ENCODE measurements around the gene RAD51B. TPM values are rescaled to one million over a fixed set of nuclear protein-coding genes. Genes with fewer than 3 reads are reported as not detected.

RAD51B gene
- total and polyA plus RNA-seq, 2 donors = 6.2 to 92.9 TPM

GRCh38 chr14:68376067-68376779 is 556.6 kb downstream of the RAD51B start:
- WGBS = 79% methylated on average over 2 of the region's 2 CpGs
- no peak for DNase-seq (ENCODE audit: extremely low spot score)
- Histone ChIP-seq H3K4me3 (ENCODE audit: low read depth, low read length) (no peak overlapping the region), H3K4me1 (ENCODE audit: insufficient read depth) (peaks cover 2% of the 10 kb centered on the region), H3K27ac (ENCODE audit: low read depth) (peak overlapping the region; percentile 14), H3K36me3 (ENCODE audit: insufficient read depth) (no peaks in the 10 kb centered on the region)

GRCh38 chr14:68377006-68377405 is 557.4 kb downstream of the RAD51B start:
- H3K36me3 ChIP-seq (ENCODE audit: insufficient read depth) = no peaks in the 10 kb centered on the region
- DNase-seq (ENCODE audit: extremely low spot score) = no peak
- H3K4me3 ChIP-seq (ENCODE audit: low read depth, low read length) = no peak overlapping the region
- H3K27ac ChIP-seq (ENCODE audit: low read depth) = peak overlapping the region; percentile 27
- peaks cover 2% of the 10 kb centered on the region for H3K4me1 ChIP-seq (ENCODE audit: insufficient read depth)
- 74% methylated on average over 1 of the region's 1 CpG for WGBS

- Histone ChIP-seq H3K4me3 (ENCODE audit: low read depth, low read length) (no peak overlapping the region), H3K36me3 (ENCODE audit: insufficient read depth) (no peaks in the 10 kb centered on the region), H3K27ac (ENCODE audit: low read depth) (peak overlapping the region; percentile 56), H3K4me1 (ENCODE audit: insufficient read depth) (peaks cover 2% of the 10 kb centered on the region)
- 44% methylated on average over 8 of the region's 8 CpGs for WGBS
- no peak for DNase-seq (ENCODE audit: extremely low spot score)
Measured at GRCh38 chr14:68377459-68377858, 557.9 kb downstream of the RAD51B start.

- WGBS = 79% methylated on average over 8 of the region's 8 CpGs
- no peak for DNase-seq (ENCODE audit: extremely low spot score)
- Histone ChIP-seq H3K4me1 (ENCODE audit: insufficient read depth) (peaks cover 2% of the 10 kb centered on the region), H3K4me3 (ENCODE audit: low read depth, low read length) (no peak overlapping the region), H3K36me3 (ENCODE audit: insufficient read depth) (no peaks in the 10 kb centered on the region), H3K27ac (ENCODE audit: low read depth) (no peak overlapping the region)
Measured at GRCh38 chr14:68379510-68380328, 560.1 kb downstream of the RAD51B start.

DNA sequence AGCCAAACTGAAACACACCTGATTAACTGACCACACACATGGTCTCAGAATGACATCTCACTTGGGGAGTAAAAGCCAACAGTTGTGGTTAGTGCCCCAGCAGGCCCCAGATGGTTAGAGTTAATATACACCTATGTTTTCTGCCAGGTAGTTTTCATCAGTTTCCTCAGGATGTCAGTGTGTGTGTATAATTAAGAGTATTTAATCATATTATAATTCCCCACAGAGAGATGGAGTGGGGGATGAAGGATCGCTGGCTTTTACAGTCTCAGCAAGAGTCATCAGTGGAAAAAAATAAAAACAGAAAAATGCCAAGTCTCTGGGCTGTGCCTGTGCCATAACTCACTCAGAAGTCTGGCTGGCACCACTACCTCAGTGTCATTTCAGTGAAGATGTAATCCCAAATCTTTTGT is 560.8 kb downstream of the RAD51B start:
- Histone ChIP-seq H3K4me3 (ENCODE audit: low read depth, low read length) (no peak overlapping the region), H3K4me1 (ENCODE audit: insufficient read depth) (peaks cover 2% of the 10 kb centered on the region), H3K27ac (ENCODE audit: low read depth) (no peak overlapping the region), H3K36me3 (ENCODE audit: insufficient read depth) (no peaks in the 10 kb centered on the region)
- 62% methylated on average over 1 of the region's 1 CpG for WGBS
- DNase-seq (ENCODE audit: extremely low spot score) = no peak

GRCh38 chr14:68384335-68384734 is 564.8 kb downstream of the RAD51B start:
- no peaks in the 10 kb centered on the region for H3K36me3 ChIP-seq (ENCODE audit: insufficient read depth)
- H3K4me3 ChIP-seq (ENCODE audit: low read depth, low read length) = no peak overlapping the region
- no peak for DNase-seq (ENCODE audit: extremely low spot score)
- no peaks in the 10 kb centered on the region for H3K4me1 ChIP-seq (ENCODE audit: insufficient read depth)
- no peak overlapping the region for H3K27ac ChIP-seq (ENCODE audit: low read depth)
- 38% methylated on average over 6 of the region's 6 CpGs for WGBS

- H3K36me3 ChIP-seq (ENCODE audit: insufficient read depth) = no peaks in the 10 kb centered on the region
- 81% methylated on average over 9 of the region's 9 CpGs for WGBS
- H3K4me3 ChIP-seq (ENCODE audit: low read depth, low read length) = no peak overlapping the region
- no peak for DNase-seq (ENCODE audit: extremely low spot score)
- no peaks in the 10 kb centered on the region for H3K4me1 ChIP-seq (ENCODE audit: insufficient read depth)
- no peak overlapping the region for H3K27ac ChIP-seq (ENCODE audit: low read depth)
Measured at GRCh38 chr14:68384881-68385280, 565.3 kb downstream of the RAD51B start.

DNA sequence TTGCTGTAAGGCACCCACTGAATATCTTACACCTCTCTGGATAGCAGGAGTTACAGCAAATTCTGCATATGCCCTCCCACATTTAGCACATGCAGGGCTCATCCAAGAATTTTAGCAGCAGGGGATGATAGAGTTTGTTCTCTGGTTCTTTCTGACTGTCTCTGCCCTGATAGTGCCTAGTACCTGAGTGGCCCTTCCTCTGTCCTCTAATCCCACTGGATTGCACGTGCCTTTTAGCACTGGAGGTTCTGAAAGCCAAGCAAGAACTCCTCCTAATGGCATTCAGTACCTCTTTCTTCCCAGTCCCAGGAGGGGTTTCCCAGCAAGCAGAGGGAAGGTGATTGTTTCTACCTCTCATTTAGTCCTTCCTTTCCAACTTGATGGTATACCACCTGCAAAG is 566.9 kb downstream of the RAD51B start:
- DNase-seq (ENCODE audit: extremely low spot score) = no peak
- 39% methylated on average over 1 of the region's 1 CpG for WGBS
- Histone ChIP-seq H3K27ac (ENCODE audit: low read depth) (no peak overlapping the region), H3K36me3 (ENCODE audit: insufficient read depth) (no peaks in the 10 kb centered on the region), H3K4me1 (ENCODE audit: insufficient read depth) (no peaks in the 10 kb centered on the region), H3K4me3 (ENCODE audit: low read depth, low read length) (no peak overlapping the region)

DNA sequence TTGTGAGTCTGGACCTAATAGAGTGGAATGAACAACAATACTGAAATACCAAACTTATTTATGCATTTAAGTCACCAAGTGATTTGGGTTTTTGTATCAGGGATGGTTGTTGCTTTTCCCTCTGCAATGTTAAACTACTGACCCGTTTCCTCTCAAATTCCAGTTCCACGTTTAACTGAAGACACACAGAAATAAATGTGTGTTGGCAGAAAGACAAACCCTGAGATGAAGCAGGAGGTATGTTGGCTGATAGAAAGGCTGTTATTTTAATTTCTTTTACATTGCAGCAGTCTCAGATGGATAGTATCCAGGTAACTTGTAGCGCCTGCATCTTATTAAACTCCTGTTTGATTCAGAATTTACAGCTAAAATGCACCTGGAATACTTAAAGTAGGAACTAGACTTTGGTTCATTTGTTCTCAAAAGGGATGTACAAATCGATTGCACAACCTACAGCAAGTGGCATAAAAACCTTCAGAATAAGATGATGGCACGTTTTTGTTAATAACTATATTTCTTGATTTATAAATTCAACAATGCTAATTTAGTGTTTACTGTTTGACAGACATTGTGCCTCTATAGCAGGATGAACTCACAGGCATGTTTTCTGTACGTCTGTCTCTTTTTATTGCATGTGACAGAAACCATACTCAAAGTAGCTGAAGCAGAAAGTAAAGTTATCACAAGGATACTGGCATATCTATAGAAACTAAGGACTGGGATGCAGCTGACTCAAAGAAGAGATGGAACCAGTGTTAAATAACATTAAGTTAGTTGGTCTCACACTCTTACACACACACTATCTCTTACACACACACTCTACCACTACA is 567.6 kb downstream of the RAD51B start:
- 18% methylated on average over 6 of the region's 6 CpGs for WGBS
- DNase-seq (ENCODE audit: extremely low spot score) = no peak
- H3K36me3 ChIP-seq (ENCODE audit: insufficient read depth) = no peaks in the 10 kb centered on the region
- H3K27ac ChIP-seq (ENCODE audit: low read depth) = no peak overlapping the region
- H3K4me1 ChIP-seq (ENCODE audit: insufficient read depth) = no peaks in the 10 kb centered on the region
- H3K4me3 ChIP-seq (ENCODE audit: low read depth, low read length) = no peak overlapping the region

GRCh38 chr14:68389943-68390342 is 570.4 kb downstream of the RAD51B start:
- H3K27ac ChIP-seq (ENCODE audit: low read depth) = no peak overlapping the region

DNA sequence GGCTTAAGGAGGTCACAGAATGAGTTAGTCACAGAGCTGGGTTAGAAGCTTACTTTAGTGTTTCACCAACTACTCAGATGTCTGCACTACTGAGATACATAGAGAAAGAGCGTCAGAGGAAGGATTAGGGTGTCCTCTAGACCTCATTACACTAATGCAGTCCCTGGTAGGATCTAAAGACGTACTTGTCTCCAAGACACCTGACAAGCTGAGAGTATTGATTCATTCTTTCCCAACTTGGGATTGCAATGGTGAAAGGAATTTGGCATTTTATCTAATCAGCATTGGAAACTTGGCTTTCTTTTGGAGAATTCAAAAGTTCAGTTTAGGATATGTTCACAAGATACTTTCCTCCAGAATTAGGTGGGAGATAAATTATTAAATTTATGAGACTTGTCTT is 571.2 kb downstream of the RAD51B start:
- Histone ChIP-seq H3K36me3 (ENCODE audit: insufficient read depth) (no peaks in the 10 kb centered on the region), H3K27ac (ENCODE audit: low read depth) (no peak overlapping the region), H3K4me1 (ENCODE audit: insufficient read depth) (peaks cover 2% of the 10 kb centered on the region), H3K4me3 (ENCODE audit: low read depth, low read length) (no peak overlapping the region)
- WGBS = 67% methylated on average over 2 of the region's 2 CpGs
- DNase-seq (ENCODE audit: extremely low spot score) = no peak

More at GRCh38 chr14:68389943-68390342, 570.4 kb downstream of the RAD51B start:
- Histone ChIP-seq H3K4me3 (ENCODE audit: low read depth, low read length) (no peak overlapping the region), H3K36me3 (ENCODE audit: insufficient read depth) (no peaks in the 10 kb centered on the region), H3K4me1 (ENCODE audit: insufficient read depth) (peaks cover 2% of the 10 kb centered on the region)
- WGBS = 58% methylated on average over 3 of the region's 3 CpGs
- no peak for DNase-seq (ENCODE audit: extremely low spot score)

DNA sequence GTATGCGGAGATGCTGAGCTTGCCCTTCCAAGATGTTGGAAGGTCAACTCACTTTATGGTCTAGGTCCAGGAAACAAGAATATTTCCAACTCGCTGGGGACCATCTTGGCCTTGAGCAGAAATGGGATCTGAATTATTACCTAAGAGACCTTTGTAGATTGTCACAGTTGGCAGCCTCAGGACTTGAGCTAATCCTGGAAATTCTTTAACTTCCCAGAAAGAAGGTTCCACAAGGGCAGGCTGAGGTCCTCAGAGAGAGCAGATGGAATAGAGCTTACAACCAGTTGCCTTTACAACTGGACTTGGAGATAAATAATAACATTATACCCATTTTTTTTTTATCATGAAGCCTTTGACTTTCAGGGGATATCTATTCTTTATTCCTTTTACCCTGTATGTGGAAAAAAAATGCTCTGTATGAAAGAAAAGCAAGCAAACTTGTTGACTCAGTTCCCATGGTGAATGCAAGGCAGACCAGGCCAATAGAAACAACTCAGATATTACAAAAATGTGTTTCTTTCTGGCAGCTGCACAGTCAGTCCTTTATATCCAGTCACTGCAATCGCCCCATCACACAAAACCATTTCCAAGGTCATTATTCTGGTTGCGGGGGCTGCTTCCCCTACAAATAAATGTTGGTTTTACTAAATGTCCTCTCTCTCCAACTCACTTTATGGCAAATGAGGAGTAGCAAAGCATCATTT is 571.9 kb downstream of the RAD51B start:
- Histone ChIP-seq H3K36me3 (ENCODE audit: insufficient read depth) (no peaks in the 10 kb centered on the region), H3K4me1 (ENCODE audit: insufficient read depth) (peaks cover 2% of the 10 kb centered on the region), H3K27ac (ENCODE audit: low read depth) (no peak overlapping the region), H3K4me3 (ENCODE audit: low read depth, low read length) (no peak overlapping the region)
- DNase-seq (ENCODE audit: extremely low spot score) = no peak
- WGBS = 65% methylated on average over 4 of the region's 4 CpGs

All from urinary bladder (tissue), 4 donors.